ENCODE data around the gene FAM174C.
"Not testable (repeated sequence)": the region's sequence is repeated elsewhere in the genome, so short reads cannot be mapped to it uniquely, and the experiment has no call there.

The FAM174C gene

DNA sequence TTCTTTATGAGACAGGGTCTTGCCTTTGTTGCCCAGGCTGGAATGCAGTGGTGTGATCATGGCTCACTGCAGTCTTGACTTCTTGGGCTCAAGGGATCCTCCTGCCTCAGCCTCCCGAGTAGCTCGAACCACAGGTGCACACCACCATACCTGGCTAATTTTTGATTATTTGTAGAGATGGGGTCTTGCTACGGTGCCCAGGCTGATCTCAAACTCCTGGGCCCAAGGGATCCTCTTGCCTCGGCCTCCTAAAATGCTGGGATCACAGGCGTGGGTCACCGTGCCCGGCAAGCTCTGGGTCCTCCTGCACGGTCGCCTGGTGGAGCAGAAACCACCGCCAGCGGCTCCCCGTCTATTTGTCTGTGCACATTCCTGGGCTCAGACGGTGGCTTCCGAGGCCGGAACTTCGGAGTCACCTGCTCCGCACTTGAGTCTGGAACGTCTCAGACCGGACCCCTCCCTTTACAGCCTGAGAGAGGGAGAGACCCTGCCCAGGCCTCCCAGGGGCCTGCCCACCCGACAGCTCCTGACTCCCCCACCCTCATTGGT lies 32.5 kb downstream of the FAM174C start:
- no peak for DNase-seq

DNA sequence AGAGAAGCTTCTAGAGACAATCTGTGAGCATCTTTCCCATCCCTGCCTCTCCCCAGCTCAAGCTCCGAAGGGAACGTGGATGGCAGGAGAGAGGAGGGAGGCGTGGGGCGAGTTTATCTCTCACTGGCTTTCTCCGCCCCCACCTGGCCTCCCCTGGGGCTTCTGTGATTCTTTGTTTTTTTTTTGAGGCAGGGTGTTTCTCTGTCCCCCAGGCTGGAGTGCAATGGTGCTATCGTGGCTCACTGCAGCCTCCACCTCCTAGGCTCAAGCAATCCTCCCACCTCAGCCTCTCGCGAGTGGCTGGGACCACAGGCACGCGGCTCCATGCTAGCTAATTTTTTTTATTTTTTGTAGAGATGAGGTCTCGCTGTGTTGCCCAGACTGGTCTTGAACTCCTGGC lies 33.4 kb downstream of the FAM174C start:
- no peak for DNase-seq

DNA sequence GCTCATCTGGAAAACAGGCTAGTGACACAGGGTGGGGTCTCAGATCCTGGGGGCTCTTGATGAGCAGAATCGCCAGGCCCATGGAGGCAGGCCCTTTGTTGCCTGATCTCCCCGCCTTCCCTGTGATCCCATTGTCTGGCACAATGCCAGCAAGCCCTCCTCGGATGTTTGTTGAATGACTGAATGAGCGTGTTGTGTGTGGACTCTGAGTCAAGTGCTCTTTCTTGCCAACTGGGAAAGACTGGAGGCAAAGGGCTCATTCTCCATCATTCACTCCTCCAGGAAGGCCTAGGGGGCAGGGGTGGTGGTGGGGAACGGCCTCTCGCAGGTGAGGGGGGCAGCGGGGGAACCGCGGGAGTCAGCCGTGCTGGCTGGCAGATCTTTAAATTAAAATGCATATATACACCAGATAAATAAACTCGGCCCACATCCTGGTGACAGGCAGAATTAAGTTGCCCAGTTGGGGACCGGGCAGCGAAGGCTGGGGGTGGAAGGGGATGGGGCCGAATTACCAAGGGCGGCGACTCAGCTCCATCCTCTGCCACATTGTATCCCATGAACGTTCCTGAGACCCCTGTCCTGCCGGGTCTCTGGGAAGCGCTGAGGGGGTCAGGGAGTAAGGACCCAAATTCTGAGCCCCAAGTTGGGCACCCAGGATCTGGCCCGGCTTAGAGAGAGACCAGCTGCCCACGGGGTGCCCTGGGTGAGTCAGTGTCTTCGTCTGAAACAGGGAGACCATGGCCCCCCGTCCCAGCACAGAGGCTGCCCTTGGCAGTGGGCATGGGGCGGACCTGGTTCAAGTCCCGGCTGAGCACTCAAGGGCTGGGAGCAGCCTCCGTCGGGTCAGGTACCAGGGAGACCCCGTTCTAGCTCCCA lies 34.9 kb downstream of the FAM174C start:
- no peak for DNase-seq

DNA sequence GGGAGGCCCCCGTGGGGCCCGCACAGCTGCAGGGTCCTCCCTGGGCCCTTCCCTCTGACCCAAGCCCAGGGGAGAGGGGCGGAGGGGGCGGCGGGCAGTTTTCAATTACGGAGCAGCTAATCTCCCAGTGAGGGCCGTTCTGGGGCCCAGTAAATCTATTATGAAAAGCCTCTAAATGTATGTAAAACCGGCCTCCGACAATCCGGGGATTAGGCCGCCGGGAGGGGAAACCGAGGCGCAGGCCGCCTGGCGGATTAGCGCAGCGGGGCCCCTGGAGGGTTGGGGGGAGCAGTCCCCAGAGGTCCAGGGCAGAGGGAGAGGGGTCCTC lies 35.5 kb downstream of the FAM174C start:
- DNase-seq = no peak

DNA sequence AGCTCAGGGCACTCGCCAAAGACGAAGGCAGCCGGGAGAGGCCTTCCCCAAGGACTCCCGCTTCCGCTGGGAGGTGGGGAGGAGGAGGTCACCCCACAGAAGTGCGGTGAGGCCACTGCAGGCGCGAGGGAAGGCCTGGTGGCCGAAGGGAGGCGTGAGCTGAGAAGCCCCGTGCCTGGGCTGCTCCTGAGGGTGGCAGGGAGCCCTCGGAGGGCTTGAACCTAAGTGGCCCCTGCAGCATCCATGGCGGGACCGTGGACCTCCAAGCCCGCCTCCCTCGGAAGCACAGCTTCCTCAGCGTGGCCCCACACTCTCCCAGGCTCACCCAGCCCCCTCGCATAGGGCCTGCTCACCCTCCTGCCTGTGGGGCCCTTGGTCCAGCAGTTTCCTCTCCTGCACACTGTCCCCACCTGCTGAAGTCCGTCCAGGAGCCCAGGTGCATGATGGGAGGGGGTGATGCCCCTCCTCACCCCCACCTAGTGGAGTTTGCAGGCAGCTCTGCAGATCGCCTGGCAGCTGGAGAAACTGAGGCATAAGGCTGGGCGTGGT lies 36.3 kb downstream of the FAM174C start:
- no peak for DNase-seq

DNA sequence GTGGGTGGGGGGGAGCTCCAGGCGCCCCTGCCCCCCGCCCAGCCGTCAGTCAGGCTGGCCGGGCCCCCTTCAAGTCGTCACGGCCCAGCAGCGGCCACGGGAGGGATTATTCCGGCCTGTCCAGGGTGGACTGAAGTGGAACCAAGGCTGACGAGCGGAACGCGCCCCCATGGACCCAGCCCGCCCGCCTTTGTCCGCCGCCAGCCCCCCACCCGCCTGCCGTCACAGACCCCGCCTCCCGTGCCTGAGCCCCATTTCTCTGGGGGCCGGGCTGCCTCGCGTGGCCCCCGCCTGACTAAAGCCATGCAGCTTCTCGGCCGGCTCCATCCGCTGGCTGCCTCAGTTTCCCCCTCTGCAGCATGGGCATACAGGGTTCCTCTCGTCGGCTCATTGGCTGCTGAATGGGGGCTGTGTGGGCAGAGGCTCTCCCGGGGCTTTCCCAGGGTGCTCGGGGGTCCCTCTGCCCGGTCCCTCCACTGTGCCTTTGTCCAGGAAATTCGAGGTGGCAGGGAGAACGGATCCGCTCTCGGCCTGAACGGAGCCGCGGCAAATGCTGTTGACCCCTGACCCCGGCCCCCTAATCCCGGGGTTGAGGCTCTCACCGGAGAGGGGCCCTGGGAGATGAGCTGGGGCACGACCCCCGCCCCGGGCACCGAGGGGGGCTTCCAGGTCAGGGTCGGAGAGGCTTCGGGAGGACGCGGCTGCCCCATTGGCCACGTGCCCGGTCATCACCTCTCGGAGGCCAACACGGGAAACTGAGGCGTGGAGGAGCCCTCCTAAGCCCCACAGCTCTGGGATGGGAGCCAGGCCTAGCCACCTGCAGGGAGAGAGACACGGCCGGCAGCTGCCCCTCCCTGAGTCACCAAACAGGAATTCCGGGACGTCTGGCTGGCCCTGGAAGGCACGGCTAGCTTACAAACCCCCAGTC lies 37.7 kb downstream of the FAM174C start:
- DNase-seq = no peak

DNA sequence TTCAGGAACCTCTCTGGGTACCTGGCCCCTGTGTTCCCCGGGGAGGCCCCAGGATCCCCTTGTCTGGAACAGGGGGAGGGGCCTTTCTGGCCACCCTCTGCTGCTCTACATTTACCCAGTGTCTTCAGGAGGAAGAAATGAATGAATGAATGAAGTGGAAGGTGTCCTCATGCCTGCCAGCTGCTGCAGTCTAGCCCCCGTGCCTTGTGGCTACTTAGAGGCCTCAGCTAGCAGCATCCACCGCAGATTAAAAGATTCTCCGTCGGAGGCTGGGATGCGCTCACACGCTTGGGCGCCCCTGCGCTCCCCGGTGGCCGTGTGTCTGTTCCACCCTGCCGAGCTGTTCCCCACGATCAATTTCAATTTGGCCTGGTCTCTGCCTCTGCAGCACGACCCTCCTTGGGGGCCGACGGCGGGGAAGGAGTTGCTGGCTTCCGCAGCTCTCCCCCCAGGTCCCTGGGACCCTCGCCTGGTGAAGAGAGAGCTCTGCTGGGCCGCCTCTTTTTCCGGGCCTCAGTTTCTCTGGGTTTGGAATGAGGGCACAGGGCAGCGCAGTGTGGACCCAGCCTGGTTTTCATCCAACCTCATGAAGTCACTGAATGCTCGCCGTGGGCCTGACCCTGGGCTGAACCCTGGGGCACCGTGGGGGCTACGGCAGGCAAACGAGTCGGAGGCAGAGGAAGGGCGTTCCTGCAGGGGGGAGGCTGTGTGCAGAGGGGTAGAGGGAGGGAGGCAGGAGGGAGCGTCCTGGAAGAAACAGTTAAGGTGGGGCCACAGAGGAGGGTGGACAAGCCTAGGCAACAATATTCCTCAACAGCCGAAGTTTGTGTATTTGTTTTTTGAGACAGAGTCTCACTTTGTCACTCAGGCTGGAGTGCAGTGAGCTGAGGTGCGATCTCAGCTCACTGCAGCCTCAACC lies 38.6 kb downstream of the FAM174C start:
- no peak for DNase-seq

DNA sequence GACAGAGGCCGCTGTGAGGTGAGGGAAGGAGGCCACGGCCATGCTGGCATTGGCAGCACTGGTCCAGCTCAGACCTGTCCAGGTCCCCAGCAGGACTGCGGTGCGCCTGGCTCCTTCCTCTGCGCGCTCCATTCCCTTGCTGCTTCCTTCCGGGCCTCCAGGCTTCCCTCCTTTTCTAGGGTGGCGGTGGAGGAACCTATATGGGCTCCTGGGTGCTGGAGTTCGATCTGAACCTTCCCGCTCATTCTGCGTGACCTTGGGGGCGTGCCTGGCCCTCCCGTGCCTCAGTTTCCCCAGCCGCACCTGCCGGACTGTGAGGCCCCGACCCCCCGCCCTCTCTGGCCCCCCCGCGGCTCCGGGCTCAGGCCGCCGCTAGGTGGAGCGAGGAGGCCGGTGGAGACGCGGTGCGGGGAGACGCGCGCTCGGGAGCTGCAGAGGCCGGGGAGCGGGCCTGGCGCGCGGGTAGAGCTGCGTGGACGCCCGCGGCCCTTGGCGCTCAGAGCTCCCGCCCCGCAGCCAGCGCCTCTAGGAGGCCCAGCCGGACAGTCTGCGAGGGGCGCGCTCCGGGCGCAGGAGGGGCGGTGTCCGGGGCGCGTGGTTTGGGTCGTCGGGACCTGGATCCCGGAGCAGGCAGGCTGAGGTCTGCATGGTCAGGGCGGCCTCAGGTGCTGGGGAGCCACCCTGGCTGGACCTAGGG lies 40.3 kb downstream of the FAM174C start:
- DNase-seq = peak; percentile 37

DNA sequence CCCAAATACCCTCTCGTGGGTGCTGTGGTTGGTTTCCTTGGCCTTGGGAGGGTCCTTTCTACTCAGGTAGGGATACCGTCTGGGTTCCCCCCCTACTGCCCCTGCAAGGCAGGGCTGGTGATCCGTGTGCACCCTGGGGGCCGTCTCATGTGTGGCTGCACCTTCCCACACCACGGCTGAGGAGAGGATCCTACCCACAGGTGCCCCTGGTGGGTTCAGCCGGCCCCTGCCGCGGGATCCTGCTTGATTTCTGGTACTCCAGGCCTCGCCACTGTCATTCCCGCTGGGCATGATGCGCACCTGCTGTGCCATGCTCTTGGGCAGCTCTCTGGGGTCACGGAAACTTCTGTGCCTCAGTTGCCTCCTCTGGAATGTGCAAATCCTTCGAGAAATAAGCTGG lies 41.1 kb downstream of the FAM174C start:
- DNase-seq = no peak

DNA sequence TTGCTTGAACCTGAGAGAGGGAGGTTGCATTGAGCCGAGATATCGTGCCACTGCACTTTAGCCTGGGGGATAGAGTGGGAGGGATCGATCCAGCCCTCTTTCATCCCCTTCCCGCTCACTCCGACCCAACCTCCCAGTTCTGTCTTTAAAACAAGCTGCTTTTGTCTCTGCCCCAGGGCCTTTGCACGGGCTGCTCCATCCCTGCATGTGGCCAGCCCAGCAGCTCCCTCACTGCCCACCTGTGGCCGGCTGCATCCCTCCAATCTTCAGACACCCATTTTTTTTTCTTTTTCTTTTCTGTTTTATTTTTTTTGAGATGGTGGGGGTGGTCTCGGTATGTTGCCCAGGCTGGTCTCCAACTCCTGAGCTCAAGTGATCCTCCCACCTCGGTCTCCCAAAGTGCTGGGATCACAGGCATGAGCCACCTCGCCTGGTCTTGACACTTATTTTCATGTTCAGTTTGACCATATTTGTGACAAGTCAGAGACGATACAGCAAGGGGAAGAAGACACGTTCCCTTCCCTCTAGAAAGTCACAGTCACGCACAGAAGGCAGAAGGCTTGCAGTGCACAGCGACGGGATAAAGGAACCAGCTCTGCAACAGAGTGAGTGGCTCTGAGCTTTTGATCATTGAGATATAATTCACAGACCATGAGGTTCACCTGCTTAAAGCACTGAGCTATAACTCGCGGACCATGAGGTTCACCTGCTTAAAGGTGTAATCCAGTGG lies 42.1 kb downstream of the FAM174C start:
- no peak for DNase-seq

DNA sequence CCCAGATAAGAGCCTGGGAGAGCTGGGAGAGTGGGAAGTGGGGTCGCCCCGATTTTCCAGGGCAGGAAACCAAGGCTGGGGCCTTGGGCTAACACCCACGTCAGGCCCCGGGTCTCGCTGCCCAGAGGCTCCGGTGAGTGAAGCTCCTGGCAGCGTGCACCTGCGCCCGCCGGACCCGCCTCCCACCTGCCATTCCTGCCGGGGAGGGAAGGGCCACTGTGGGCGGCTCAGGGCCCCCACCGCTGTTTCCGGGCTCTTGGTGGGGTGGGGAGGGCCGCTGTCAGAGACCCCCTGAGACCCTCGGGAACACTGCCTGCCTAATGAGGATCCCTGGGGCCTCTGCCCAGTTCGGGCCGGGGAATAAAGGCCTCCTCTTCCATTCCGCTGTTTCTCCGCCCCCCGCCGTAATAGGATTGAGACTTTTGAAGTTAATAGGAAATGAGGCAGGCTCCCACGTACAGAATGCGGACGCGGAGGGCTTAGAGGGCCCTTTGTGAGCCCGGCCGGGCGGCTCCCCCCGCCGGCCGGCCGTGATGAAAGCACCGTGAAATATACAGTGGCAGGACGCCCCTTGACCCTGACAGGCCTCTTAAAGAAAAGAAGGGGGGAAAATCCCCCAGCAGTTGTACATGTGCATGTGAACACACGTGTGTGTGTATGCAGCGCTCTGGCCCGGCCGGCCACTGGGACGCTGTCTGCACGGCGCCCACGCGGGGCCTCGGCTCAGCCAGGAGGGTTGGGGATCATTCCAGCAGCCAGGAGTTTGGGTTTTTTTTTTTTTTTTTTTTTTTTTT lies 43.5 kb downstream of the FAM174C start:
- DNase-seq = no peak

DNA sequence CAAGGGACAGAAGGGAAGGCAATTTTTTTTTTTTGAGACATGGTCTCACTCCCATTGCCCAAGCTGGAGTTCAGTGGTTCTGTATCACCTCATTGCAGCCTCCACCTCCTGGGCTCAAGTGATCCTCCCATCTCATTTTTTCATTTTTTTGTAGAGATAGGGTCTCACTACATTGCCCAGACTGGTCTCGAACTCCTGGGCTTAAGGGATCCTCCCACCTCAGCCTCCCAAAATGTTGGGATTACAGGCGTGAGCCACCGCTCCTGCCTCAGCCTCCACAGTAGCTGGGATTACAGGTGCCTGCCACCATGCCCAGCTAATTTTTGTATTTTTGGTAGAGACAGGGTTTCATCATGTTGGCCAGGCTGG lies 44.9 kb downstream of the FAM174C start:
- not testable (repeated sequence) for DNase-seq

DNA sequence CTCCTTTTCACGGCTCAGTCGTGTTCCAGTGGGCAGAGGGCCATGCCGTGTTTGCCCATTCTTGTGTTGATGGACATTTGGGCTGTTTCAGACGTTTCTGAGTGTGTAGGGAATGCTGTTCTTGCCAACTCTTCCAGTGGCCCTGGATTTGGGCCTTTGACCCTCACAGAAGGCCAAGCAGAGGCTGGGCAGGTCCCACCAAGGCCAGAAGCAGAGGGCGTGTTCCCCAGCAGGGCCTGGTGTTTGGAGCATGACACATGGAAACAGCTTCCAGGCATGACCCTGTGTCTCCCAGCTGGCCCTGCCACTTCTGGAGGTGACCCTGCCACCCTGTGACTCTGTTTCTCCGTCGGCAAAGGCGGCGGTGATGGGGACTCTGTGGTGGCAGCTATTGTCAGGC lies 46.2 kb downstream of the FAM174C start:
- DNase-seq = no peak

DNA sequence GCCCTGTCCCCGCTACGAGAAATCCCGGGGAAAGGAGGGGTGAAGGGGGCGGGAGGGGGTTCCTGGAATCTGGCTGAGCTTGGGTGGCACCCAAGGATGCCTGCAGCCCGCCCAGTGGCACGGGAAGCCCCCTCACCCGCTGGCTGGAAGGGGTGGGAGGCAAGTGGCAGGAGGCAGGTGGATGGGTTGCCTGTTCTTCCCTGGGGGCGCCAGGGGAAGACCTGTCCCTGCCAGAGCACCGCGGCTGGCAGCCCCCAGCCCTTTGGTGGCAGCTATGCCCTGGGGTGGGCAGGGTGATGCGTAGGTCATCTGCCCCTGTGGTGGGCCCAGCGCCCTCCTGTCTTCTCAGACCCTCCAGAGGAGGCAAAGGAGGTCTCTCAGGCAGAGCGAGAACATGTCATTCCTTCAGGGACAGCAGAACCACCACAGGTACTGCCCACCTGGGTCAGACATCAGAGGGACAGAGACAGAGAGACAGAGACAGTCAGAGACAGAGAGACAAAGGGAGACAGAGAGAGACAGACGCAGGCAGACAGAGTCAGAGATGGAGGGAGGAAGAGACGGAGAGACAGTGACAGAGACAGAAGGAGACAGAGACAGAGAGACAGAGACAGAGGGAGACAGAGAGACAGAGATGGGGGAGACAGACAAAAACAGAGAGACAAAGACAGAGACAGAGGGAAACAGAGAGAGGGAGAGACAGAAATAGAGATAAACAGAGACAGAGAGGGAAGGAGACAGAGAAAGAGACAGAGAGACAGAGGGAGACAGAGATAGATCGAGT lies 47.1 kb downstream of the FAM174C start:
- DNase-seq = no peak

DNA sequence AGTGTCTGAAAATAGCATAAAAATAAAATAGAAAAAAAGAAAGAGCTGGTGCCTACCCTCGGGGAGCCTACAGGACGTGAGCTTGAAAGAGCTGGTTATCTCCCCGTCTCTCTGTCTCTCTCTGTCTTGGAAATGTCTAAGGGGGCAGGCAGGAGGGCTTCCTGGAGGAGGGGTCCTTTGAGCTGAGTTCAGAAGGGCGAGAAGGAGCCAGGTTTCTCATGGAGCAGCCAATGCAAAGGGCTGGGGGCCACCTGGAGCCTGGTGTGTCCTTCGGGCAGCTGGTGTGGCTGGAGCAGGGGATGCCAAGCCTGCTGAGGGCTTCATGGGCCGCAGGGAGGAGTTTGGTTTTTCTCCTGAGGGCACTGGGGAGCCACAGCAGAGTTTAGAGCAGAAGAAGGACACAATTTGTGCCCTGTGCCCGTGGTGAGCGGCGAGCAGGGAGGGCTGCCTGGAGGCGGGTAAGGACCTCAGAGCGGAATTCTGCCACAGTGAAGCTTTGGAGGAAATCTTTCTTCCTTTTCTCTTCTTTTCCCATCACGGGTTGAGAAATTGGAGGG lies 49.0 kb downstream of the FAM174C start:
- no peak for DNase-seq

DNA sequence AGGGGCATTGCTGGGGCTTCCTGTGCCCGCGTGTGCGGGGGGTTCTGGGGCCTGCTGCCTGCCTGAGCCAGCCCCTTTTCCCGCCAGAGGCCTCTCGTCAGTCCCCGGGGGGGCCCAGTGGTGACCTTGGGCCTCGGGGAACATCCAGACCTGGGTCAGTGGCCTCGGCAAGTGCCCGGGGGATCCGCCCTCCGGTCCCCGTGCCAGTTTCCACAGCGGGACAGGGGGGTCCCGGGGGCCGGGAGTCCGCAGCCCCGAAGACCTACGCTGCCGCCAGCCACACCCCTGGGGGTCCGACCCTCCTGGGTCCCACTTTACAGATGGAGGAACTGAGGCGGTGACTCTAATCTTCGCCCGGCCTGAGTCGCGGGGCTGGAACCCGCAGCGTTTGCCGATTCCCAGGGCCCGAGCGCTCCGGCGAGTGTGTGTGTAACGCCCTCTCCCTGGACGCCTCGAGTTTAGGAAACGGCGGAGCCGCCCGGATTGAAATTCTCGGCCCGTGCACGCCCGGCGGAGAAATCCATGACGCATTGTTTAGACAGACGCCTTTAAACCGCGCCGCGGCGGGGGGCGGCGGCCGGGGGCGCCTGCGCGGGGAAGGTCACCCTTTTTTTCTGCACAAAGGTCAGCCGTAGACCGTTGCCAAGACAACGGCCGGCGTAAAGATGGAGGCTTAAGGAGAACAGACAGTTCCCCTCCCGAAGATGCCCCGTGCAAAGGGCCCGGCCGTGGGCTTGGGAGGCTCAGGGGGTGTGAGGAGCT lies 49.7 kb downstream of the FAM174C start:
- DNase-seq = peak; percentile 40

DNA sequence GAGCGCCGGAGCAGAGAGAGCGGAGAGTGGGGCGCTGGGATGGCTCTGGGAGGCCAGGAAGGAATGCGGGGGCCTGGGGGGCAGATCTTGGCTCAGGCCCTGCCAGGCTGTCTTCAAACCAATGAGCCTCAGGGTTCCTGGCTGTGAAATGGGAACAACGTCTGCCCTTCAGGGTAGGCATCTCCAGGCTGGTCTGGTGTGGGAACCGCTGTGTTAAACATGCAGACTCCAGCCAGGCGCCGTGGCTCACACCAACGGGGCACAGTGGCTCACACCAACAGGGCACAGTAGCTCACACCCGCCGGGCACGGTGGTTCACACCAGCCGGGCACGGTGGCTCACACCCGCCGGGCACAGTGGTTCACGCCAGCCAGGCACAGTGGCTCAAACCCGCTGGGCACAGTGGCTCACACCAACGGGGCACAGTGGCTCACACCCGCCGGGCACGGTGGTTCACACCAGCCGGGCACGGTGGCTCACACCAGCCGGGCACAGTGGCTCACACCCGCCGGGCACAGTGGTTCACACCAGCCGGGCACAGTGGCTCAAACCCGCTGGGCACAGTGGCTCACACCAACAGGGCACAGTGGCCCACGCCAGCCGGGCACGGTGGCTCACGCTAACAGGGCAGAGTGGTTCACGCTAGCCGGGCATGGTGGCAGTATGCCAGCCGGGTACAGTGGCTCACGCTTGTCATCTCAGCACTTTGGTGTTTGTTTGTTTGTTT lies 50.4 kb downstream of the FAM174C start:
- no peak for DNase-seq

DNA sequence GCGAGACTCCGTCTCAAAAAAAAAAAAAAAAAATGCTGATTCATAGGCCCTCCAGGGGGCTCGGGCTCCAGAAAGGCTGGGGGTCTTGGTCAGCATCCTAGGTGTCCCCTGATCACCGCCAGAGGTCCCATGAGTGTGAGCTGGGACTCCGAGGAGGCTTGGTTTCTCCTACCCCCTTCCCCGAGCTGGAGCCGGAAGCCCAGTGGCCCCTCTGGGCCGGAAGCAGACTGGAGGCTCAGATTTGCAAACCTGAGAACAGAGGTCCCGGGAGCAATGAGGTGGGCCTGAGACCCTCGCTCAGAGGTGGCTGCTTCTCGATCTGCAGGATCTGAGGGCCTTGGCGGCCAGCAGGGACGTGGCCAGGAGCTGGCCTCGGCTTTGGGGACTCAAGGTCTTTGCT lies 51.8 kb downstream of the FAM174C start:
- DNase-seq = no peak

All from activated CD8-positive, alpha-beta memory T cell treated with anti-CD3 and anti-CD28 coated beads, Interleukin-2, amount 50 U/mL, for 4 hours (primary cell).